Mesenteric fat pad (tissue), 1 donor: ENCODE results near the gene RPL22L1. TPM values are rescaled to one million over a fixed set of nuclear protein-coding genes. Genes with fewer than 3 reads are reported as not detected.
"Not testable (repeated sequence)": the region's sequence is repeated elsewhere in the genome, so short reads cannot be mapped to it uniquely, and the experiment has no call there.

ENCODE experiments used
- DNase-seq: peaks from one replicate; pipeline ENCODE4 v3.0.0-alpha.2; 2020; ENCODE audit warnings: low spot score
- long read RNA-seq: library from polyadenylated mRNA; unstranded; transcript quantifications from one replicate; pipeline ENCODE4 v2.0.0, GENCODE V29; 2020
- total RNA-seq: library from RNA; stranded (reverse); fragmentation: NEBNext Ultra II Directional; extraction: Animal tissue kit (Norgen Biotek cat#: 25700); gene quantifications from one replicate; pipeline ENCODE4 v1.2.1, GENCODE V29; 2021
- donor health status: DM: yes; HTN: yes; CAD: no.

Gene RPL22L1
- total RNA-seq: 67.9 TPM
- long read RNA-seq, partial matches to known transcripts: 2 of 8 reads
- long read RNA-seq, other reads (novel, unspliced or antisense): 1 of 8 reads

DNA sequence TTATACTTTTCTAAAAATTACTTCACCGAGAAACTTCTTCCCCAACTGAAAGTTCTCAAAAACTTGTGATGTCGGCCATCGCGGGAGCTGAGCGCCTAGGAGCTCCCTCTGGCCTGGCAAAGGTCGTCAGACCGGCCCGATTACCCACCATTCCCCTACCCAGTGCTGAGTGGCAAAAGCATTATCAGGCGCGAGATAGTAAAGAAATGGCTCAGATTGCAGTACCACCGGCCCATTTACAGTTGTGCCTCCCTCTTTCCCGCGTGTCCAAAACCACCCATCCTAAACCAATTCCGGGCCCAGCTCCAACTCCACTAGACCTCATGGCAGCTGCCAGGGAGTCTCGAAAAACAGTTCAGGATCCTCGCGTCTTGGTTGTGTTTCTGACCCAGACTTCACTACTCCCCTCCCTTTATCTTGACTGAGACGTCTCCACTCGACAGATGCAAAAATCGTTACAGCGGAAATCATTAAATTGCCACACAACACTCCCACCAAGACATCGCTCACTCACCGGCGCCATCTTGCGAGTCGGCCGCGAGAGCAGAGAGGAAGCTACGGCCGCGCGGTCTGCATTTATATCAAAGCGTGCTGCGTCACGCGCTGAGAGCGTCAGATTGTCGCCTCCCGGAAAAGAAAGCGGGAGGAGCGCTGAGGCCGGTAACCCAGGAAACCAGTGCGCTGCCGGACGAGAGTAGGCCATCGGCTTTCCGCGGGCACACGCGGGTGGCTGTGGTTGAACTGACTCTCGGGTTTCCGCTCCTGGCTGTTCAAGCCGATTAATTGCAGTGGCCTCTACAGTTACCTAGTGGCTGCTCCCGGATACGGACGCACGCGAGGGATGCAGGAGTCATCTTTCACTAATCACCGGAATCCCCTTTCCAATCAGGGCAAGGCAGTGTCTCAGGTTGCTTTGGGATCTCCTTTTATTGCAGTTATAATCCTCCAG lies at the start of gene RPL22L1:
RPL22L1 (minus strand) TSS at position 551 of the 949 bp plus-strand sequence; CDS start at position 523, 28 bp downstream.
- DNase-seq: peak; percentile 98

DNA sequence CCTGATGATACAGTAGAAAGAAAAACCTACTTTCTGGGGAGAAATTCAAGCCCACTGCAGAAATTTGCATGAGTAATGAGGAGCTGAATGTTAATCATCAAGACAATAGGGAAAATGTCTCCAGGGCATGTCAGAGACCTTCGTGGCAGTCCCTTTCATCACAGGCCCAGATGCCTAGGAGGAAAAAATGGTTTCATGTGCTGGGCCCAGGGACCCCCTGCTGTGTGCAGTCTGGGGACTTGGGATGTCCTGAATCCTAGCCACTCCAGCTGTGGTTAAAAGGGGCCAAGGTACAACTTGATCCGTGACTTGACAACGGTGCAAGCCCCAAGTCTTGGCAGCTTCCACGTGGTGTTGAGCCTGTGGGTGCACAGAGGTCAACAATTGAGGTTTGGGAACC lies 48.7 kb upstream of the RPL22L1 start:
- DNase-seq: no peak

DNA sequence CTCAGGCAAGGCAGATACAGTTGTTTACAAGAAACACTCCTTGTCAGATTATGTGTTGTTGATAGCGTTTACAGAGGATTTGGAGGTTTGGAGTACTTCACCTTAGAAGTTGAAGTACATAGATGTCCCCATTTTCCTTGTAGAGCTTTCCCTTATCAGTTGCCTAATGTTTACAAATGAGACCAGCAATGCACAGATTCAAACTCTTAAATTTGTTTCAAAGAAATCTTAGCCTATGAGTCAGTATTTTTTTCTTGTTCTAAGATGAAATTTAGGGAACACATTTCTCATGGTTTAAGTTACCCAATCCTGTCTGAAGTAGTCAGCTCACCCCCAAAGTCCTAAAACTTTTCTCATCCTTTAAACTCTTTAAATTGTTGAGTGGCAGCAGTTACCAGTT lies 44.7 kb upstream of the RPL22L1 start:
- DNase-seq: no peak

DNA sequence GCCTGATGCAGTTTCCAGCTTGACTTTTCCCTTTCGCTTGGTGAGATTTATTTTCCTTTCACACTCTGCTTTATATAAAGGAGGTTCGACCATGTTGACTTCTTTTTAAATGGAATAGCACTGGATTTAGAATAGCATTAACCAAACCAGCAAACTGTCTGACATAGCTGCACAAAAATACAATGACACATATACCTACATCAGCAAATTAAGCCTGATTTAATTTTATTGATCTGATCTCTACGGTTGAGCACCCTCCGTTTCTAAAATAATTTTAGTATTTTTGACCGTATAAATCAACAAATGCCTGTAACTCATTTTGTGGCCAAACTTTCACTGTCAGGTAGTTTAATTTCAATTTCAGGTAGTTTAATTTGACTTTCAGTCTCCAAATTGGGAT lies 44.2 kb upstream of the RPL22L1 start:
- no peak for DNase-seq

DNA sequence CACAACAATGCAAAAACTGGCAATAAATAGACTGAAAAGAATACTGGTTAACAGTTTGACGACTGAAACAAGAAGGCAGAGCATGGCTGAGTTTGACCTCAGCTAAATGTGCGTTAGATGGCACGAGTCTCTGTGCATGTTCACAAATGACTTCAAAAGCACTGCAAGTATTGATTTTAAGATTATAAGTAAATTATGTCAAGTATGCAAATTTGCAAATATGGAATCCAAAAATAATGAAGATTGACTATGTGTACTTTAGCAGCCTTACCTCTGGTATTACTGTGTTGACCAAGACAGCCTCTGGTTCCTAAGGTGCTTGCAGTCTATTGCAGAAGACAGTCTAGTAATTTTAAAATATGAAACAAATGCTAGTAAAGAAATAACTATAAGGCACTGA lies 41.1 kb upstream of the RPL22L1 start:
- no peak for DNase-seq

DNA sequence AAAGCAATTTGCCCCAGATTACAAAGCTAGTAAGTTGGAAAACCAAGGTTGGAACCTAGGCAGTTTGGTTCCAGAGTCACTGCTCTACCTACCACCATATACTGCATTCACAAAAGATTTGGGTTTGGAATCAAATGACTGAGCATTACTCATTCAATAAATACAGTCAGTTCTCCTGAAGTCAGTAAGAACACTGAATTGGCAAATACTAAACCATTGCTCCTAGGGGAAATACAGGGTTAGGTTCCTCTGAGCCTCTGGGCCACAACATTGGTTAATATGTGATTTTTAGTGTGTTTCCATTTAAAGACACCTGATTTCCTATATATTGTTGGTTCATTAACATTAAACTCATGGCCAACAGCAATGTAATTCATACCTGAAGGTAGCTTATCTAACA lies 40.5 kb upstream of the RPL22L1 start:
- DNase-seq: no peak

DNA sequence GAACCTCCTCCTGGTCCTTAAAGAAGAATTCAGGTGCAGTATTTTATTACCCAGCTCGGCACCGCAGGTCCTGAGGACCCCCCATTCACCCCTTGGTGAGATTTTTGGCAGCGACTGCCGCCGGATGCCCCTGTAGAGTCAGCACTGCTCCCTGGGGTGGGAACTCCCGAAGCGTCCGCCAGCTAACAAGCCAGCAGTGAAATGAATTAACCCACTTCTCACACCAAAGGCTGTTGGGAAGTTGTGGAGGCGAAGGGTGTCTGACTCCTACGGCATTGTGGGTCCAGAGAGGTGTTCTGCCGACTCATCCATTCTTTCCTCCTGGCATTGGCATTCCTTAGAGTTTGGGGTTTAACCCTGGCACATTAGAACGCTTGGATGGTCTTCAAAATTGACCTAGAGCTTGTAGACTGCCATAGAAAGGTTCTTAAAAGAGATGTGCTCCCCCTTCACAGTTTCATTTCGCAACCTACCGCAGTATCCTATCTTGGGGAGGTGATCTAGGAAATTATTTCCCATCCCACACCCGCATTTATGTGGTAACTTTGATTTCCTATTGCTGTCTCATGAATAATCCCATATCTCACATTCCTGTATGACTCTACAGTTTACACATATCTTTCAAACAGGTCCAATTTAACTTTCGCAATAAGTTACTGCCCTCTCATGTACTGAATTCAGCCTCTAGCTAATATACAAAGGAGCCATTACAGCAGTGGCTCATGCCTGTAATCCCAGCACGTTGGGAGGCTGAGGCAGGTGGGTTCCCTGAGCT lies 39.3 kb upstream of the RPL22L1 start:
- DNase-seq: no peak

DNA sequence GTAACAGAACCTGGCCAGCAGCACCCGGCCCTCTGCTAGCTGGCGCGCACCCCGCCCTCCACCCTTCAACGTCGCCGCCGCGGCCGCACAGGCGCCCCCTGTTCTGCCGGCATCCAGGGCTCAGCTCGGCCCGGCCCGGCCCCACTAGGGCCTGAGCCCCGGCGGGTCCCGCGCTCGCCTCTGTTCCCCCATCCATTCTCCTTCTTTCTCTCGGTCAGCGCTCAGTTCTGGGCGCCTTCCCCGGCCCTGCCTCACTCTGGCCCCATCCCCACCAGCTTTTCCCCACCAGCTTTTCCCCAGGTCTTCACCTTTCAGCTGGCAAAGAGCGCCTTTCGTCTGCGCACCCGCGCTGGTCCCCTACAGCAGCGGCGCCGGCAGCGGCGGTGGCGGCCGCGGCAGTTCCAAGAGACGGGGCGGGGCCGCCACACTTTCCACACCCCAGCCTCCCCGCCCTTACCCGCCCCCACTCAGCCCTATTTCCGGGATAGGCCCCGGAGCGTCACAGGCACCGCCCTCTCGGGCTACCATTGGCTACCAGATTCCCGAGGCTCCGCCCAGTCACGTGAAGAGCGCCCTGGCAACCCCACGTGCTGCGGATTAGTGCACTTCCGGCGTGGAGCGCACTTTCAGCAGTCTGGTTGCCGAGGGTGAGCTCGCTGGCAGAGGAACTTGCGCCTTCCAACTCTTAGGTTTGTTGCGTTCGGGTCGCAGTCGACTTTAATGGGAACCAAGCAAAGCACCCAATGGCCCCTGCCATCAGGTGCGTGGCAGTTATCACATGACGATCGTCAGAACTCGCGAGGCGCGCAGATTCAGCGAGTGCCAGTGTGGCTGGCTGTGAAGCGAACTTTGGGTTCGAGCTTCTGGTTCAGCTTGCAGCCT lies 38.5 kb upstream of the RPL22L1 start, which contains the start of gene EIF5A2:
EIF5A2 (minus strand) TSS at position 403 of the 882 bp plus-strand sequence. CDS start 831 bp downstream, outside the sequence.
- peak; percentile 97 for DNase-seq

DNA sequence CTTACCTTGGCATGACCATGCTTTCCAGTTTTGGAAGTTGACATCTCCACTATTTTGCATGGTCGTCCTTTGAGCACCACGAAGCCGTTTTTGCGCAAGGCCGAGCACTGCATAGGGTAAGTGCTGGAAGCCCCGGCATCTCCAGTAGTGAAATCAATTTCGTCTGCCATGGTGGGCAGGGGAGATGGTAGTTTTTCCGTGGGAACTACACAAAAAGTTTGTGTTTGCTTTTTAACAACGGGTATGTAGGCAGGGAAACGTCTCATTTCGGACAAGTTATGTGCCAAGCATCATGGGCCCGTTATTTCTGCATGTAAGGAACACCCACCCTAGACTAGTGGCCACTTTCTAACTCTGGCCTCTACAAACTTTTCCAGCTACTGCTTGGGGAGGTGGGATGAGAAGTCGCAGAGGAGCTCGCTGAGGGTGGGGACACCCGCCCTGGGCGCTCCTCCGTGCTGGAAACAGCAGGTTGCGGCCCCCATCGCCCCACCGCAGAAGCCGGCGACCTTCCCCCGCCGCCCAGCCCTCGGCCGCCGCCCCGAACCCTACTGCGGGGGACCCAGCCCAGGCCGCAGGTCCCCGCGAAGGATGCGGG lies 37.7 kb upstream of the RPL22L1 start:
- DNase-seq: no peak

DNA sequence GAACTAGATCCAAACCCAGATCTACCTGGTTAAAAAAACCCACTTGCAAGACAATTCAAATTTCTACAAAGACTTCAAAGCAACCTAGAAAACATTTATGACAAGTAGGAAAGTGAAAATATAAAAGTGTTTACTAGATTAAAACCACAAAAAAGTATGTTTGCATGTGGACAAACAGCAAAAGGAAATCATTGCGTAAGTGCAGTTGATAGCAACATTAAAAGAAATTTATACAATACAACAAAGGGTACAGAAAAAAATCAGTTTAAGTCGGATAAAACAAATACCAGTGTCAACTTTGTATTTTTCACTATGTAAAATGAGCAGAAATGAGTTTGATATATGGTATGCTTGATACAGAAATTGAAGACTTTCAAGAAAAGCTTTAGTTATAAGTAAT lies 35.9 kb upstream of the RPL22L1 start:
- no peak for DNase-seq

DNA sequence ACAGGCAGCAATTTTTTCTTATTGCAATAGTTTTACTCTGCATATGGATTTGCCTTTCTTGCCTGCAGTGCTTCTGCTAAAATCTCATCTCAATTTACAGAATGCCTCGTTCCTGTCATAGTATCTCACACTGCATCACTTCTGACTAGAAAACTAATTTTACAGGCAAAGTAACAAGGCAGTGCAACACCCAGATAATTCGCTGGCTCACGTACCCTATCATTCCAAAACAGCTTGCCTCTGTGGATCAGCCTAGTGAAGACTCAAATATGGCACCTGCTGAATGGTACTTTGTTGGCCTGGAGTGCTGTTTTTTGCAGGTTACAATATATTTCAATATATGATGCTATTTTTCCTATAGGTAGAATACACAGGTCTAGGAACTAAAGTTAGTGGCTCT lies 33.1 kb upstream of the RPL22L1 start:
- no peak for DNase-seq

DNA sequence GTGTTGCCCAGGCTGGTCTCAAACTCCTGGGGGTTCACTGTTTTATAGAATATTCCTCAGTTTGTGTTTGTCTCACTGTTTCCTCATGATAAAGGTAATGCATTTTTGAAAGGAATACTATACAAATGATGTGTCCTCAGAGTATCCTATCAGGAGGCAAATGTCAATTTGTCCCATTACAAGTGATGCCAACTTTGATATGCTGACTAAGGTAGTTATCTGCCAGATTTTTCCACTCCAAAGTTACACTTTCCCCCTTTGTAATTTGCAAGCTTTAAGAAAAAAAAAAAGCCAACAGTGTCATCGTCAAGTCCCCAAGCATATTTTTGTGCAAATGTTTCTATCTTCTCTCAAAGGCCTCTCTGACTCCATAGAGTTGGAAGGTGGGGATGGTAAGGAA lies 29.5 kb upstream of the RPL22L1 start:
- no peak for DNase-seq

DNA sequence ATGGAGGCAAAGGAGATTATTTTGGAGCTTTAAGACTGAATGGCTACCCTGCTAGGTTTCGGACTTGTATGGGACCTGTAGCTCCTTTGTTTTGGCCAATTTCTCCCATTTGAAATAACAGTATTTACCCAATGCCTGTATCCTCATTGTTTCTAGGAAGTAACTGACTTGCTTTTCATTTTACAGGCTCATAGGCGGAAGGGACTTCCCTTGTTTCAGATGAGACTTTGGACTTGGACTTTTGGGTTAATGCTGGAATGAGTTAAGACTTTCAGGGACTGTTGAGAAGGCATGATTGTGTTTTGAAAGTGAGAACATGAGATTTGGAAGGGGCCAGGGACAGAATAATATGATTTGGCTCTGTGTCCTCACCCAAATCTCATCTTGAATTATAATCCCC lies 28.0 kb upstream of the RPL22L1 start:
- DNase-seq: no peak

DNA sequence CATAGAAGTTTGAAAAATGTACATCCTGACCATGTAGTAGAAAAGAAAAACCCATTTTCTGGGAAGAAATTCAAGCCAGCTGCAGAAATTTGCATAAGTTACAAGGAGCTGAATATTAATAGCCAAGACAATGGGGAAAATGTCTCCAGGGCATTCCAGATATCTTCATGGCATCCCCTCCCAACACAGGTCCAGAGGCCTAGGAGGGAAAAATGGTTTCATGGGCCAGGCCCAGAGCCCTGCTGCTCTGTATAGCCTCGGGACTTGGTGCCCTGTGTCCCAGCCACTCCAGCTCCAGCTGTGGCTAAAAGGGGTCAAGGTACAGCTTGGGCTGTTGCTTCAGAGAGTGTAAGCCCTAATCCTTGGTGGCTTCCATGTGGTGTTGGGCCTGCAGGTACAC lies 27.2 kb upstream of the RPL22L1 start:
- DNase-seq: not testable (repeated sequence)

DNA sequence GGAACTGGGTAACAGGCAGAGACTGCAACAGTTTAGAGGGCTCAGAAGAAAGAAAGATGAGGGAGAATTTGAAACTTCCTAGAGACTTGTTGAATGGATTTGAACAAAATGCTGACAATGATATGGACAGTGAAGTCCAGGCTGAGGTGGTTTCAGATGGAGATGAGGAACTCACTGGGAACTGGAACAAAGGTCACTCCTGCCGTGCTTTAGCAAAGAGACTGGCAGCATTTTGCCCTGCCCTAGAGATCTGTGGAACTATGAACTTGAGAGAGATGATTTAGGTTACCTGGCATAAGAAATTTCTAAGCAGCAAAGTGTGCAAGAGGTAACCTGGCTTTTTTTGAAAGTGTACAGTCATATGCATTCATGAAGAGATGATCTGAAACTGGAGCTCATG lies 26.8 kb upstream of the RPL22L1 start:
- DNase-seq: no peak

DNA sequence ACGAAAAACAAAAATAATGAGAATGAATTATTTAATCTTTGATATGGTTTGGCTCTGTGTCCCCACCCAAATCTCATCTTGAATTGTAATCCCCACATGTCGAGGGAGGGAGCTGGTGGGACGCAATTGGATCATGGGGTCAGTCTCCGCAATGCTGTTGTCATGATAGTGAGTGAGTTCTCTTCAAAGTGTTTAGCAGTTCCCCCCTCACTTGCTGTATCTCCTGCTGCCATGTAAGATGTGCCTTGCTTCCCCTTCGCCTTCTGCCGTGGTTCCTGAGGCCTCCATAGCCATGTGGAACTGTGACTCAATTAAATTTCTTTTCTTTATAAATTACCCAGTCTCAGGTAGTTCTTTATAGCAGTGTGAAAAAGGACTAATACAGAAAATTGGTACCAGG lies 26.3 kb upstream of the RPL22L1 start:
- DNase-seq: not testable (repeated sequence)

DNA sequence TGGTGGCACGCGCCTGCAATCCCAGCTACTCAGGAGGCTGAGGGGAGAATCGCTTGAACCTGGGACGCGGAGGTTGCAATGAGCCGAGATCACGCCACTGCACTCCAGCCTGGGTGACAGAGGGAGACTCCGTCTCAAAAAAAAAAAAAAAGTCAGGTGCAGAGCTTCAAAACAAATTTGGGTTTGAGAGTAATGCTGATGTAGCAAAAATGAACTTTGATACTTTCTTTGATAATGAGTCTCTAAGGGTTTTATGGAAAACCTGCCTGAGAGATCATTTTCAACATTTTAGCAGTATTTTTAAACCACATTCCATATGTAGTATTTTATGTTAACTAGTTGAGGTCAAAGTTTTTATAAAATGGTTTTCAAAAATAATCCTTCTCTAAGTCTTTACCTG lies 23.9 kb upstream of the RPL22L1 start:
- DNase-seq: no peak

DNA sequence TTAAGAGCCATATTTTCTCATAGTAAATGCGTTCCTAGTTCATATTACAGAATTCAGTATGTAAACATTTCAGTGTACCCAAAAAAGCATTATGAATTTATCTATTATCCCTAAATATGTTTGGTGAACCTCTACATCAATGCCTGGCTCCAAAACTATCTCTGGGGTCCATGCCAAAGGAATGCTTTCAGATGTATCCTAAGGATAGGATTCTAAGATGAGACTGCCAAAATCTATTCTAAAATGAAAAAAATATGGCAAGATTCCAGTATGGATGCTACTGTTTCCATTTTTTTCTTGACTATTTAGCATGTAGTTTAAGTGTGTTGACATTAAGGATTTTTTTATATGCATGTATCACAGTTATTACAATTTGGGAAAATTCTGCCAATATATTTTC lies 19.6 kb upstream of the RPL22L1 start:
- DNase-seq: no peak

DNA sequence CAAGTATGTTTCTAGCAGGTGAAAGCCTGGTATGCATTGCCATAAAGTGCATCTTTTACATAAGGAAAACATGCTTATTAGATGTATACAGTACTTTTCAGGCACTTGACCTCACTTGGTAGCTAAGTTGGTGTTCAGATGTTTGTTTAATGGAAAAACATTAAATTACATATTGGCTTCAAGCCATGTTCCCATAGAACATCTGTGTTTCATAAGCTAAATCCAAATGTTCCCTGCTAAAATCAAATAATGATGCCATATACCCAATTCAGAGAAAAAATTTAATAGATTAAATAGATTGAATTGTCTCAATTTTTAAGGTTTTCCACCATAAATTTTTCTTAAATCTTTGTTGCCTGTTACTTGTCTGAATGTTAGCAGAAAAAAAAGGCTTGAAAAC lies 19.1 kb upstream of the RPL22L1 start:
- no peak for DNase-seq

DNA sequence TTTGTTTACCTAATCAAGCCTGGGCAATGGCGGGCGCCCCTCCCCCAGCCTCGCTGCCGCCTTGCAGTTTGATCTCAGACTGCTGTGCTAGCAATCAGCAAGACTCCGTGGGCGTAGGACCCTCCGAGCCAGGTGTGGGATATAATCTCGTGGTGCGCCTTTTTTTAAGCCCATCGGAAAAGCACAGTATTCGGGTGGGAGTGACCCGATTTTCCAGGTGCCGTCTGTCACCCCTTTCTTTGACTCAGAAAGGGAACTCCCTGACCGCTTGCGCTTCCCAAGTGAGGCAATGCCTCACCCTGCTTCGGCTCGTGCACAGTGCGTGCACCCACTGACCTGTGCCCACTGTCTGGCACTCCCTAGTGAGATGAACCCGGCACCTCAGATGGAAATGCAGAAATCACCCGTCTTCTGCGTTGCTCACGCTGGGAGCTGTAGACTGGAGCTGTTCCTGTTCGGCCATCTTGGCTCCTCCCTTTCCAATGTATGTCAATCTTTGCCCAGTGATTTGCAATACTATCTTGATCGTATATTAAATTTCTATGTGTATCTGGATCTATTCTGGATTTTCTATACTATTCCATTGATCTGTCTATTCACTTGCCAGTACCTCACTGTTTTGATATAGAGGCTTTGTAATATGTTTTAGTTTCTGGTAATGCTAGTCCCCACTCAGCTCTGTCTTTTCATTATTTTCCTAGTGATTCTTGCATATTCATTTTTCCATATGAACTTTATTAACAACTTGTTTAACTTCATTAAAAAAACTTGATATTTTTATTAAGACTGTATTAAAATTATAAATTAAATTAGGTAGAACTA lies 14.3 kb upstream of the RPL22L1 start:
- not testable (repeated sequence) for DNase-seq
